K562 (cell line): ENCODE measurements around the gene RCOR1. TPM values are rescaled to one million over a fixed set of nuclear protein-coding genes. Genes with fewer than 3 reads are reported as not detected.

Experiments used
- ARID1B ChIP-seq: fragments of 450-650 bp; IDR thresholded peaks from 2 replicates; pipeline ENCODE4 v1.6.1; 2016; ENCODE audit warnings: antibody characterized with exemption, mild to moderate bottlenecking, inconsistent platforms
- BHLHE40 ChIP-seq: IDR thresholded peaks from 2 replicates; pipeline ENCODE4 v1.6.1; 2011; ENCODE audit warnings: low read length, improper control_type of control experiment
- CC2D1A ChIP-seq: fragments of 450-650 bp; IDR thresholded peaks from 2 replicates; pipeline ENCODE4 v1.6.1; 2017; ENCODE audit warnings: mild to moderate bottlenecking
- CREM ChIP-seq: IDR thresholded peaks from 2 replicates; pipeline ENCODE4 v1.6.1; 2014; ENCODE audit warnings: antibody characterized with exemption, low read depth
- FOS ChIP-seq: IDR thresholded peaks from 3 replicates; pipeline ENCODE4 v1.6.1; 2011; ENCODE audit not compliant: insufficient read length; ENCODE audit errors: extremely low read depth
- FOSL1 ChIP-seq: fragments of 200-800 bp; sonication (Bioruptor generic); conservative IDR thresholded peaks from 2 replicates; pipeline ENCODE4 v1.6.1; 2016; ENCODE audit warnings: missing genetic modification characterization, missing compliant biosample characterization
- HEY1 ChIP-seq: fragments of 250-450 bp; sonication (Bioruptor Pico); IDR thresholded peaks from 2 replicates; pipeline ENCODE4 v1.5.0; 2020; ENCODE audit warnings: mild to moderate bottlenecking, moderate library complexity, borderline replicate concordance
- MEIS2 ChIP-seq: fragments of 450-650 bp; IDR thresholded peaks from 2 replicates; pipeline ENCODE4 v1.6.1; 2014; ENCODE audit warnings: mild to moderate bottlenecking; ENCODE audit not compliant: partially characterized antibody
- RFX7 ChIP-seq: fragments of 250-450 bp; sonication (Bioruptor Pico); IDR thresholded peaks from 2 replicates; pipeline ENCODE4 v1.5.1; 2021; ENCODE audit warnings: mild to moderate bottlenecking
- TEAD1 ChIP-seq, 2 experiments: fragments of 450-650 bp in 1 of 2; sonication (generic) in 1 of 2; formaldehyde crosslinking; IDR thresholded peaks; 2 replicates each; pipeline versions ENCODE4 v1.4.0 to v1.8.0; 2020 to 2022; ENCODE audit warnings: mild to moderate bottlenecking in 2 of 2, missing genetic modification reagents in 1 of 2
- XRCC5 ChIP-seq: fragments of 200-400 bp; formaldehyde crosslinking; IDR thresholded peaks from 2 replicates; pipeline ENCODE4 v1.6.1; 2017; ENCODE audit warnings: low read depth, mild to moderate bottlenecking, low read length
- ZKSCAN8 ChIP-seq: fragments of 200-800 bp; sonication (Bioruptor generic); IDR thresholded peaks from 2 replicates; pipeline ENCODE4 v1.6.1; 2016; ENCODE audit warnings: missing genetic modification characterization, missing compliant biosample characterization
- ZNF57 ChIP-seq: fragments of 450-650 bp; formaldehyde crosslinking; IDR thresholded peaks from 2 replicates; pipeline ENCODE4 v1.4.0; 2020; ENCODE audit warnings: mild to moderate bottlenecking, moderate library complexity
- polyA plus RNA-seq, 8 experiments: library from polyadenylated mRNA; depleted of rRNA in 4 of 8; stranded (reverse) in 5 of 8; unstranded in 3 of 8; fragments of >200 nt; fragmentation: Nextera tagmentation in 2 of 8; fragmentation: Illumina TruSeq in 1 of 8; extraction: Ambion mirVana in 2 of 8; extraction: Trizol in 1 of 8; gene quantifications; 2 replicates each; pipeline versions ENCODE4 v1.2.1 to v1.2.3, GENCODE V29; 2011 to 2014; ENCODE audit warnings: inconsistent platforms in 1 of 8, missing spikeins in 1 of 8
- total RNA-seq, 7 experiments: library from RNA; depleted of rRNA in 6 of 7; stranded (reverse); fragments of >200 nt in 6 of 7; fragmentation: Illumina TruSeq in 2 of 7; extraction: Trizol in 2 of 7; gene quantifications; 2 replicates each; pipeline versions ENCODE4 v1.2.1 to v1.2.3, GENCODE V29; 2011 to 2021; ENCODE audit warnings: low replicate concordance in 1 of 7
- TF ChIP-seq, protein P1 (sequence below): sonication (generic); formaldehyde crosslinking; IDR thresholded peaks from 2 replicates; pipeline ENCODE4 v1.8.0; 2022; ENCODE audit warnings: missing genetic modification reagents, mild to moderate bottlenecking, moderate library complexity, borderline replicate concordance
- TF ChIP-seq, protein P2 (sequence below), 3 experiments: IDR thresholded peaks in 2 of 3; conservative IDR thresholded peaks in 1 of 3; 2 replicates each; pipeline ENCODE4 v1.5.1; 2011 to 2012; ENCODE audit warnings: low read length in 3 of 3, mild to moderate bottlenecking in 3 of 3, control low read depth in 2 of 3, improper control_type of control experiment in 1 of 3, inconsistent platforms in 1 of 3, low read depth in 1 of 3, mixed read lengths in 1 of 3, moderate library complexity in 1 of 3; ENCODE audit not compliant: insufficient read depth in 2 of 3
- TF ChIP-seq, protein P3 (sequence below): fragments of 450-650 bp; formaldehyde crosslinking; IDR thresholded peaks from 2 replicates; pipeline ENCODE4 v1.4.0; 2022; ENCODE audit warnings: mild to moderate bottlenecking, moderate library complexity
- TF ChIP-seq, protein P4 (sequence below), 2 experiments: IDR thresholded peaks; 2 replicates each; pipeline ENCODE4 v1.6.1; 2011; ENCODE audit warnings: borderline replicate concordance in 1 of 2, control low read depth in 1 of 2, low read depth in 1 of 2, low read length in 1 of 2, mild to moderate bottlenecking in 1 of 2, mixed read lengths in 1 of 2, moderate library complexity in 1 of 2; ENCODE audit not compliant: insufficient read depth in 1 of 2, insufficient read length in 1 of 2, poor library complexity in 1 of 2, severe bottlenecking in 1 of 2; ENCODE audit errors: extremely low read depth in 1 of 2
- TF ChIP-seq, protein P5 (sequence below): fragments of 450-650 bp; IDR thresholded peaks from 2 replicates; pipeline ENCODE4 v1.6.1; 2016

Gene RCOR1
- total and polyA plus RNA-seq, 9 of the 15 experiments (the other 6 are each of a cell fraction or from before 2014, with no cell fraction given), result 8.5 to 47.9 (median 20.9) TPM

DNA sequence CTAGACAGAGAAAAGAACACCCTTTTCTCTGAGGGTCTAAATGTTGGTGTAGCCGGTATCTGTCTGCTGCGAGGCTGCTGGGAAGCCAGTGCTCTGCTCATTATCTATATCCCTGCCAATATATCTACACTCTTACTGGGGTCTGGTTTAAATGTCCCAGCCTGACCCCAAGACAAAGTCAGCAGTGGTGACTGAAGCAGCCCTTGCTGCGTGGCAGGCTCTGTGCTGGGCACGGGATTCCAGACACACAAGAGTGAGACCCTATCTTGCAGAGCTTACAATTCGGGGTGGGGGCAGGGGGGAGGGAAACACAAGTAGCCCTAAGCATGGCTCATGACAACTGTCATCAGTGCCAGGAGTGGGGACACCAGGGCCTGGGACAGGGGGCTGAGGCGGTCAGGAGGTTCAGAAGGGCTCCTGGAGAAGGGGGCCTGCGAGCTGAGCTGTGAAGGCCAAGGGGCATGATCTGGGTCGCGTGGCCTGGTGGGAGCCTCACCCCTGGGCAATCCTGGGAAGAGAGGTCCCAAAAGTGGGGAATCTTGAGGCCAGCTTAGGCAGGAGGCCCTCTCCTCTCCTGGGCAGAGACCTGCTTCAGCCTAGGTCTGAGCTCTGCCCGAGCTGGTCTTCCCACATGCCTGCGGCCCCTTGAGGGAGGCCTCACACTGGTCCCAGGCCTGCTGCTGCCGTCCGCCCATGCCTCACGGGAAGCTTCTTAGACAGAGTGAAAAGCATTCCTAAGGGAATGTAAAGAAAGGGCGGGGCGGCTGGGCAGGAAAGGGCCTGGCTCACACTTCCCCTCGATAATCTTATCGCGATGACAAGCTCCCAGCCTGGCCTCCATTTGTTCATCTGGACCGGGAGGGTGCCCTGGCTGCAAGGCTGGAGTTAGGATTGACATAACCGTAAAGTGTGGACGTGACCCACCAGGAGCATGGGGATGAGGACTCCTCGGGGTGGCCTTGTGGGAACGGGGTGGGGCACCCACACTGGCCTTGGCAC, 7.3 kb upstream of the RCOR1 start (continued):
- TF ChIP-seq, protein P1, sequence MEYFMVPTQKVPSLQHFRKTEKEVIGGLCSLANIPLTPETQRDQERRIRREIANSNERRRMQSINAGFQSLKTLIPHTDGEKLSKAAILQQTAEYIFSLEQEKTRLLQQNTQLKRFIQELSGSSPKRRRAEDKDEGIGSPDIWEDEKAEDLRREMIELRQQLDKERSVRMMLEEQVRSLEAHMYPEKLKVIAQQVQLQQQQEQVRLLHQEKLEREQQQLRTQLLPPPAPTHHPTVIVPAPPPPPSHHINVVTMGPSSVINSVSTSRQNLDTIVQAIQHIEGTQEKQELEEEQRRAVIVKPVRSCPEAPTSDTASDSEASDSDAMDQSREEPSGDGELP (CRISPR knock-in tag), result no peak
- TF ChIP-seq CREM, result no peak
- no peak for TF ChIP-seq ZKSCAN8 (CRISPR knock-in tag)
- TF ChIP-seq ZNF57 (CRISPR knock-in tag), result no peak
- TF ChIP-seq FOSL1 (tag), result no peak
- TF ChIP-seq CC2D1A, result no peak
- no peak for TF ChIP-seq TEAD1 (CRISPR knock-in tag; IDR thresholded peaks at IDR 0.05)
- no peak for TF ChIP-seq XRCC5
- no peak for TF ChIP-seq RFX7 (CRISPR knock-in tag)
- no peak for TF ChIP-seq BHLHE40
- peak; percentile 43 for TF ChIP-seq ARID1B
- TF ChIP-seq, protein P2, sequence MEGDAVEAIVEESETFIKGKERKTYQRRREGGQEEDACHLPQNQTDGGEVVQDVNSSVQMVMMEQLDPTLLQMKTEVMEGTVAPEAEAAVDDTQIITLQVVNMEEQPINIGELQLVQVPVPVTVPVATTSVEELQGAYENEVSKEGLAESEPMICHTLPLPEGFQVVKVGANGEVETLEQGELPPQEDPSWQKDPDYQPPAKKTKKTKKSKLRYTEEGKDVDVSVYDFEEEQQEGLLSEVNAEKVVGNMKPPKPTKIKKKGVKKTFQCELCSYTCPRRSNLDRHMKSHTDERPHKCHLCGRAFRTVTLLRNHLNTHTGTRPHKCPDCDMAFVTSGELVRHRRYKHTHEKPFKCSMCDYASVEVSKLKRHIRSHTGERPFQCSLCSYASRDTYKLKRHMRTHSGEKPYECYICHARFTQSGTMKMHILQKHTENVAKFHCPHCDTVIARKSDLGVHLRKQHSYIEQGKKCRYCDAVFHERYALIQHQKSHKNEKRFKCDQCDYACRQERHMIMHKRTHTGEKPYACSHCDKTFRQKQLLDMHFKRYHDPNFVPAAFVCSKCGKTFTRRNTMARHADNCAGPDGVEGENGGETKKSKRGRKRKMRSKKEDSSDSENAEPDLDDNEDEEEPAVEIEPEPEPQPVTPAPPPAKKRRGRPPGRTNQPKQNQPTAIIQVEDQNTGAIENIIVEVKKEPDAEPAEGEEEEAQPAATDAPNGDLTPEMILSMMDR (IDR thresholded peaks at IDR 0.05 in 2 of 3, conservative IDR thresholded peaks at IDR 0.05 in 1 of 3; ENCODE audit: insufficient read depth in 2 of 3, low read depth in 1 of 3, low read length in 3 of 3), result no peak
- no peak for TF ChIP-seq MEIS2
- TF ChIP-seq HEY1, result no peak
- TF ChIP-seq, protein P3, sequence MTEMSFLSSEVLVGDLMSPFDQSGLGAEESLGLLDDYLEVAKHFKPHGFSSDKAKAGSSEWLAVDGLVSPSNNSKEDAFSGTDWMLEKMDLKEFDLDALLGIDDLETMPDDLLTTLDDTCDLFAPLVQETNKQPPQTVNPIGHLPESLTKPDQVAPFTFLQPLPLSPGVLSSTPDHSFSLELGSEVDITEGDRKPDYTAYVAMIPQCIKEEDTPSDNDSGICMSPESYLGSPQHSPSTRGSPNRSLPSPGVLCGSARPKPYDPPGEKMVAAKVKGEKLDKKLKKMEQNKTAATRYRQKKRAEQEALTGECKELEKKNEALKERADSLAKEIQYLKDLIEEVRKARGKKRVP (CRISPR knock-in tag), result no peak
- TF ChIP-seq, protein P4, sequence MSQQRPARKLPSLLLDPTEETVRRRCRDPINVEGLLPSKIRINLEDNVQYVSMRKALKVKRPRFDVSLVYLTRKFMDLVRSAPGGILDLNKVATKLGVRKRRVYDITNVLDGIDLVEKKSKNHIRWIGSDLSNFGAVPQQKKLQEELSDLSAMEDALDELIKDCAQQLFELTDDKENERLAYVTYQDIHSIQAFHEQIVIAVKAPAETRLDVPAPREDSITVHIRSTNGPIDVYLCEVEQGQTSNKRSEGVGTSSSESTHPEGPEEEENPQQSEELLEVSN (IDR thresholded peaks at IDR 0.05; ENCODE audit: borderline replicate concordance in 1 of 2, extremely low read depth in 1 of 2, insufficient read depth in 1 of 2, insufficient read length in 1 of 2, low read depth in 1 of 2, low read length in 1 of 2, poor library complexity in 1 of 2, severe bottlenecking in 1 of 2), result peak in 1 of 2 experiments; percentile 26
- no peak for TF ChIP-seq FOS
- TF ChIP-seq, protein P5, sequence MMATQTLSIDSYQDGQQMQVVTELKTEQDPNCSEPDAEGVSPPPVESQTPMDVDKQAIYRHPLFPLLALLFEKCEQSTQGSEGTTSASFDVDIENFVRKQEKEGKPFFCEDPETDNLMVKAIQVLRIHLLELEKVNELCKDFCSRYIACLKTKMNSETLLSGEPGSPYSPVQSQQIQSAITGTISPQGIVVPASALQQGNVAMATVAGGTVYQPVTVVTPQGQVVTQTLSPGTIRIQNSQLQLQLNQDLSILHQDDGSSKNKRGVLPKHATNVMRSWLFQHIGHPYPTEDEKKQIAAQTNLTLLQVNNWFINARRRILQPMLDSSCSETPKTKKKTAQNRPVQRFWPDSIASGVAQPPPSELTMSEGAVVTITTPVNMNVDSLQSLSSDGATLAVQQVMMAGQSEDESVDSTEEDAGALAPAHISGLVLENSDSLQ, result no peak
